ENCODE data around the gene ANKH. TPM values are rescaled to one million over a fixed set of nuclear protein-coding genes. Genes with fewer than 3 reads are reported as not detected.

The ANKH gene
- total RNA-seq, 1 experiment from 2014 or later: 65.2 TPM

GRCh38 chr5:14726066-14726838, 145.3 kb downstream of the ANKH start:
- no TSS peak for BruUV-seq (replicated peaks)
- no peaks in the 10 kb centered on the region for H4K20me1 ChIP-seq (ENCODE audit: insufficient read depth)
- intact Hi-C loops (cut with micrococcal nuclease): loop anchor here (2.0 to 5.0 kb wide), 2 partner anchors 145 to 221 kb away; partner anchors contain the start of gene ANKH
- ChIA-PET POLR2A (interaction anchor here (1.3 kb wide), 1 partner anchor 277 kb away, joined by 3 read pairs; no protein-coding TSS in a partner anchor), CTCF (interaction anchor here (4.7 kb wide), 1 partner anchor 277 kb away, joined by 39 read pairs; no protein-coding TSS in a partner anchor), RAD21 (ENCODE audit: low non-redundant PET in 1 of 2, low total read pairs in 2 of 2, uncharacterized antibody in 2 of 2, unreplicated experiment in 2 of 2) (no interaction called here)
- H3K4me3 ChIP-seq (replicated peaks in 1 of 2; ENCODE audit: low read depth in 1 of 2, low read length in 2 of 2): no peak overlapping the region
- H3K36me3 ChIP-seq (ENCODE audit: control insufficient read depth in 1 of 2, insufficient read depth in 2 of 2, low read length in 2 of 2): no peaks in the 10 kb centered on the region
- DNase-seq (ENCODE audit: low read depth, low spot score) (no peak), ATAC-seq (no peak)
- no peaks in the 10 kb centered on the region for H3K27me3 ChIP-seq (ENCODE audit: insufficient read depth, low read length)
- H3K27ac ChIP-seq (ENCODE audit: low read depth, low read length): no peak overlapping the region
- H3K9me3 ChIP-seq (ENCODE audit: control insufficient read depth in 1 of 2, insufficient read depth in 1 of 2, low read depth in 1 of 2, low read length in 2 of 2): no peaks in the 10 kb centered on the region
- H3K79me2 ChIP-seq (ENCODE audit: insufficient read depth, low read length): no peaks in the 10 kb centered on the region
- no peak overlapping the region for H3K9ac ChIP-seq (ENCODE audit: low read length)
- H3K4me1 ChIP-seq (ENCODE audit: control insufficient read depth in 1 of 2, insufficient read depth in 2 of 2, low read length in 2 of 2): peaks cover 0 to 10% of the 10 kb centered on the region in 2 experiments; a peak in 1 of 4 replicates
- TF ChIP-seq TCF7L2 (IDR thresholded peaks at IDR 0.05; ENCODE audit: borderline replicate concordance, extremely low read depth, insufficient read depth, insufficient read length) (no peak), POLR2A (IDR thresholded peaks at IDR 0.05; ENCODE audit: borderline replicate concordance, extremely low read depth, insufficient read depth, insufficient read length) (no peak), EGR1 (IDR thresholded peaks at IDR 0.05; ENCODE audit: low read depth) (no peak)
- no peak overlapping the region for H3K4me2 ChIP-seq (ENCODE audit: low read length)
- no peaks in the 10 kb centered on the region for H3K9me2 ChIP-seq (ENCODE audit: insufficient read depth)
- H2AFZ ChIP-seq (ENCODE audit: low read depth, low read length, poor library complexity, severe bottlenecking): no peak overlapping the region

DNA sequence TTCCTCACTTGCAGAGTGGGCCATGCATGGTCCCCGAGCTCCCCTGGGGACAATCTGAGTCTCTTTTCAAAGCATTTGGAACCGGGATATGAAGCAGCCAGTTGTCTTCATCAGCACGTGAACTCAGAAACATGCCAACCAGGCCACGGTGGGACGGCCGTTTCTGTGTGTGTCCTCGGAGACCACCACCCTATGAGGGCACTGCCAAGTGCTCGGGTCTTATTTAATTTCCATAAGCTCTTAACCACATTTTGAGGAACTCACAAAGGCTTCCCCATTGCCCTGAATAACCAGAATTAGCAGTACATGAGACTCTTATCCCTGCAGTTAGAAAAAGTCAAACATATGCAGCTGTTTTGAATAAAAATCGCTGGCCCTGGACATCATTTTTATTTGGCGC, 146.9 kb downstream of the ANKH start:
- Histone ChIP-seq H3K4me2 (ENCODE audit: low read length) (no peak overlapping the region), H3K4me3 (replicated peaks in 1 of 2; ENCODE audit: low read depth in 1 of 2, low read length in 2 of 2) (no peak overlapping the region), H3K27ac (ENCODE audit: low read depth, low read length) (no peak overlapping the region), H3K79me2 (ENCODE audit: insufficient read depth, low read length) (no peaks in the 10 kb centered on the region), H2AFZ (ENCODE audit: low read depth, low read length, poor library complexity, severe bottlenecking) (no peak overlapping the region), H4K20me1 (ENCODE audit: insufficient read depth) (no peaks in the 10 kb centered on the region), H3K9me2 (ENCODE audit: insufficient read depth) (no peaks in the 10 kb centered on the region), H3K4me1 (ENCODE audit: control insufficient read depth in 1 of 2, insufficient read depth in 2 of 2, low read length in 2 of 2) (peaks cover 0 to 10% of the 10 kb centered on the region in 2 experiments; a peak in 1 of 4 replicates), H3K27me3 (ENCODE audit: insufficient read depth, low read length) (no peaks in the 10 kb centered on the region), H3K9ac (ENCODE audit: low read length) (no peak overlapping the region), H3K9me3 (ENCODE audit: control insufficient read depth in 1 of 2, insufficient read depth in 1 of 2, low read depth in 1 of 2, low read length in 2 of 2) (no peaks in the 10 kb centered on the region), H3K36me3 (ENCODE audit: control insufficient read depth in 1 of 2, insufficient read depth in 2 of 2, low read length in 2 of 2) (no peaks in the 10 kb centered on the region)
- CTCF ChIA-PET: interaction anchor here (1.4 kb wide), 1 partner anchor 279 kb away, joined by 7 read pairs; no protein-coding TSS in a partner anchor
- RAD21 ChIA-PET (ENCODE audit: low non-redundant PET in 1 of 2, low total read pairs in 2 of 2, uncharacterized antibody in 2 of 2, unreplicated experiment in 2 of 2): no interaction called here
- ATAC-seq: no peak
- intact Hi-C loops (cut with micrococcal nuclease): loop anchor here (5.0 kb wide), 1 partner anchor 223 kb away; no protein-coding TSS in a partner anchor
- no peak for DNase-seq (ENCODE audit: low read depth, low spot score)
- POLR2A ChIA-PET: no interaction called here
- no TSS peak for BruUV-seq (replicated peaks)
- TF ChIP-seq EZH2 (IDR thresholded peaks at IDR 0.05) (no peak), ELF1 (IDR thresholded peaks at IDR 0.05; ENCODE audit: borderline replicate concordance, low read depth) (no peak), SRF (IDR thresholded peaks at IDR 0.05; ENCODE audit: low read depth) (no peak), SP1 (IDR thresholded peaks at IDR 0.05; ENCODE audit: low read depth) (no peak), FOSL1 (IDR thresholded peaks at IDR 0.05; ENCODE audit: low read depth) (no peak), EGR1 (IDR thresholded peaks at IDR 0.05; ENCODE audit: low read depth) (no peak), CBX3 (IDR thresholded peaks at IDR 0.05; ENCODE audit: low read depth) (no peak), POLR2A (IDR thresholded peaks at IDR 0.05; ENCODE audit: borderline replicate concordance, extremely low read depth, insufficient read depth, insufficient read length) (no peak), TCF7L2 (IDR thresholded peaks at IDR 0.05; ENCODE audit: borderline replicate concordance, extremely low read depth, insufficient read depth, insufficient read length) (no peak), ZFX (IDR thresholded peaks at IDR 0.05) (no peak), JUND (IDR thresholded peaks at IDR 0.05) (no peak), ATF3 (IDR thresholded peaks at IDR 0.05) (no peak), MAX (IDR thresholded peaks at IDR 0.05) (no peak), EZH2phosphoT487 (IDR thresholded peaks at IDR 0.05; ENCODE audit: borderline replicate concordance) (no peak), ZBTB33 (IDR thresholded peaks at IDR 0.05; ENCODE audit: extremely low read depth, insufficient replicate concordance, low read length) (no peak)
